HEK293 (cell line): ENCODE results near the gene VEGFB.

Experiments used
- OVOL3 ChIP-seq: fragments of 450-650 bp; formaldehyde crosslinking; IDR thresholded peaks from 2 replicates; pipeline ENCODE4 v1.5.1; 2016; ENCODE audit warnings: missing biosample characterization, missing genetic modification characterization
- ZBTB17 ChIP-seq: fragments of 450-650 bp; formaldehyde crosslinking; IDR thresholded peaks from 2 replicates; pipeline ENCODE4 v1.5.1; 2016; ENCODE audit warnings: missing biosample characterization, missing genetic modification characterization
- ZBTB8A ChIP-seq: fragments of 450-650 bp; formaldehyde crosslinking; IDR thresholded peaks from 2 replicates; pipeline ENCODE4 v1.5.1; 2016; ENCODE audit warnings: missing biosample characterization, missing genetic modification characterization
- ZNF169 ChIP-seq: fragments of 450-650 bp; formaldehyde crosslinking; IDR thresholded peaks from 2 replicates; pipeline ENCODE4 v1.5.1; 2016; ENCODE audit warnings: missing biosample characterization, missing genetic modification characterization
- ZNF248 ChIP-seq: fragments of 450-650 bp; formaldehyde crosslinking; IDR thresholded peaks from 2 replicates; pipeline ENCODE4 v1.5.1; 2017; ENCODE audit warnings: missing biosample characterization, missing genetic modification characterization
- ZNF280C ChIP-seq: fragments of 450-650 bp; formaldehyde crosslinking; IDR thresholded peaks from 2 replicates; pipeline ENCODE4 v1.5.1; 2016; ENCODE audit warnings: missing biosample characterization, missing genetic modification characterization
- ZNF660 ChIP-seq: fragments of 450-650 bp; IDR thresholded peaks from 2 replicates; pipeline ENCODE4 v1.5.1; 2018; ENCODE audit warnings: missing biosample characterization, mild to moderate bottlenecking, missing genetic modification characterization
- TF ChIP-seq, protein P1 (sequence below): fragments of 450-650 bp; formaldehyde crosslinking; IDR thresholded peaks from 2 replicates; pipeline ENCODE4 v1.5.1; 2016; ENCODE audit warnings: missing biosample characterization, missing genetic modification characterization, low read depth

DNA sequence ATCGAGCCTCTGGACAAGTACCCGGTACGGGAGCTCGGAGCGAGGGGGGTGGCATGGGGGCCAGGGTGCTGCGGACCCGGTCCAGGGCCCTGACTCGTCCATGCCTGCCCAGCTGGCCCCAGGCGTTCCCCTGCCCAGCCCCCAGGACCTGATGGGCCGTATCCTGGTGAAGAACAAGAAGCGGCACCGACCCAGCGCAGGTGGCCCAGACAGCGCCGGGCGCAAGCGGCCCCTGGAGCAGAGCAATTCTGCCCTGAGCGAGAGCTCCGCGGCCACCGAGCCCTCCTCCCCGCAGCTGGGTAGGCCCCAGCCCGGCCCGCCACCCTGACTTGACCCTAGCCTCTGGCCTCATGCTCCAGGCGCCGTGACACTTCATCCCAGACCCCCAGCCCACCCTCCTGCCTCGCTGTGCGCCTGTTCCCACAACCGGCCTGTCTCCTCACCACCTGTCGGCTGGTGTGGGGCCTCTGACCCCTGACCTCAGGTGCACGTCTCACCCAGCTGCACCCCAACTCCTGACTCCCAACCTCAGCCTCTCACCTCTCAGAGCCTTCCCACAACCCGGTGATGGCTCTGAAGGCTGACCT is 24.7 kb downstream of the VEGFB start:
- TF ChIP-seq ZNF248 (tag by site-specific recombination) (no peak), ZBTB8A (tag by site-specific recombination) (no peak), ZNF280C (tag by site-specific recombination) (no peak), ZNF169 (no peak), ZNF660 (tag by site-specific recombination) (no peak), ZBTB17 (tag by site-specific recombination) (no peak), OVOL3 (tag by site-specific recombination) (no peak)
- TF ChIP-seq, protein P1, sequence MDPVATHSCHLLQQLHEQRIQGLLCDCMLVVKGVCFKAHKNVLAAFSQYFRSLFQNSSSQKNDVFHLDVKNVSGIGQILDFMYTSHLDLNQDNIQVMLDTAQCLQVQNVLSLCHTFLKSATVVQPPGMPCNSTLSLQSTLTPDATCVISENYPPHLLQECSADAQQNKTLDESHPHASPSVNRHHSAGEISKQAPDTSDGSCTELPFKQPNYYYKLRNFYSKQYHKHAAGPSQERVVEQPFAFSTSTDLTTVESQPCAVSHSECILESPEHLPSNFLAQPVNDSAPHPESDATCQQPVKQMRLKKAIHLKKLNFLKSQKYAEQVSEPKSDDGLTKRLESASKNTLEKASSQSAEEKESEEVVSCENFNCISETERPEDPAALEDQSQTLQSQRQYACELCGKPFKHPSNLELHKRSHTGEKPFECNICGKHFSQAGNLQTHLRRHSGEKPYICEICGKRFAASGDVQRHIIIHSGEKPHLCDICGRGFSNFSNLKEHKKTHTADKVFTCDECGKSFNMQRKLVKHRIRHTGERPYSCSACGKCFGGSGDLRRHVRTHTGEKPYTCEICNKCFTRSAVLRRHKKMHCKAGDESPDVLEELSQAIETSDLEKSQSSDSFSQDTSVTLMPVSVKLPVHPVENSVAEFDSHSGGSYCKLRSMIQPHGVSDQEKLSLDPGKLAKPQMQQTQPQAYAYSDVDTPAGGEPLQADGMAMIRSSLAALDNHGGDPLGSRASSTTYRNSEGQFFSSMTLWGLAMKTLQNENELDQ, result no peak
